IPS DF 4.7 (cell line): Measurements from ENCODE around the gene CADM4.
"Not testable (repeated sequence)": the region's sequence is repeated elsewhere in the genome, so short reads cannot be mapped to it uniquely, and the experiment has no call there.

Experiments
- DNase-seq: peaks from one replicate; pipeline ENCODE4 v3.0.0-alpha.2; 2013; ENCODE audit warnings: low spot score; ENCODE audit errors: extremely low read depth

Gene CADM4

GRCh38 chr19:43589277-43589676 is 50.4 kb downstream of the CADM4 start:
- DNase-seq, result no peak

- not testable (repeated sequence) for DNase-seq
These were observed 52.6 kb downstream of the CADM4 start for GRCh38 chr19:43587029-43587428.

GRCh38 chr19:43586346-43586745 is 53.3 kb downstream of the CADM4 start:
- no peak for DNase-seq

DNA sequence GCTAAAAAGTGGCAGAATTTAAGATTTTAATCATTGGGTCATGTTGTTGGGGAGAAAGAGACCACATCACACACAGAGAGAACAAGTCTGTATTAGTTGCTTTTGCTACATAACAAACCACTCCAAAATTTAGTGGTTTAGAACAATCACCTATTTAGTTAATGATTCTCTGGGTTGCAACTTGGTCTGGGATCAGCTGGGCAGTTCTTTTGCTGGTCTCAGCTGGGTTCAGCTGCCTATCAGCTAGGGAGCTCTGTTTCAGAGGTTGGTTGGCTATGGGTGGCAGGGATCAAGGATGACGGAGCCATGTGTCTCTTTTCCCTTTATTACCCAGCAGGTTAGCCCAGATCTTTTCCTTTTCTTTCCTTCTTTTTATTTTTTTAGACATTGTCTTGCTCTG is 55.2 kb downstream of the CADM4 start:
- no peak for DNase-seq

DNA sequence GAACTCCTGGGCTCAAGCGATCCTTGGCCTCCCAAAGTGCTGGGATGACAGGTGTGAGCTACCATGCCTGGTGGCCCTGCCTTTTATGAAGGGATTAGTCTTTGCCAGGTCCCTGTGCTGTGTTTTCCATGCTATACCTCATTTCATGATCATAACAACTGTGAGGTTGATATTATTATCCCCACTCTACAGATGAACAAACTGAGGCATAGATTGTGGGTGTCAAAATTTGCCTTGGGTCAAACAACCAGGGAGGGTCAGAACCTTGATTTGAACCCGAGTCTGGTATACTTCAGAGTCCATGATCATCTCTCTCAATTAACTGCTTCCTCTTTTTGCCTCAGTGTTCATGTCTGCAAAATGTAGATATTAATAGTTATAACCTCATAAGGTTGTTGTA is 57.2 kb downstream of the CADM4 start:
- no peak for DNase-seq

- no peak for DNase-seq
These were observed 58.2 kb downstream of the CADM4 start for GRCh38 chr19:43581467-43581866.

DNA sequence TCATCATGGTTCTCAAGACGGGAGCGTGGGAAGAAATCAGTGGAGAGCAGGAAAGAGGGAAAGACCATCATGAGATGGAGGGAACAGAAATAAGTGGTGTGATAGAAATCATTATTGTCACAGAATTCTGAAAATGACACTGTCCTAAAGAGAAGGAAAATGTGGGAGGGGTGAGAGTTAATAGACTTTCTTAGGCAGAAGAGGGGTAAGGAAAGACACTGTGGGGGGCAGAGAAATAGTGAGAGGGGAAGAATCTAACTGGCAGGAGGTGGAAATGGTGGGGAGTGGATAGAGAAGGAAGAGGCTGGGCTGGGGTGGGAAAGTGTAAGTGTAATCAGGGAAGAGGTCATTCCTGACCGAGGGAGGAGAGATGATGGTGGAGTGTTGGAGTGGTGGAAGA is 60.9 kb downstream of the CADM4 start:
- DNase-seq, result no peak

DNA sequence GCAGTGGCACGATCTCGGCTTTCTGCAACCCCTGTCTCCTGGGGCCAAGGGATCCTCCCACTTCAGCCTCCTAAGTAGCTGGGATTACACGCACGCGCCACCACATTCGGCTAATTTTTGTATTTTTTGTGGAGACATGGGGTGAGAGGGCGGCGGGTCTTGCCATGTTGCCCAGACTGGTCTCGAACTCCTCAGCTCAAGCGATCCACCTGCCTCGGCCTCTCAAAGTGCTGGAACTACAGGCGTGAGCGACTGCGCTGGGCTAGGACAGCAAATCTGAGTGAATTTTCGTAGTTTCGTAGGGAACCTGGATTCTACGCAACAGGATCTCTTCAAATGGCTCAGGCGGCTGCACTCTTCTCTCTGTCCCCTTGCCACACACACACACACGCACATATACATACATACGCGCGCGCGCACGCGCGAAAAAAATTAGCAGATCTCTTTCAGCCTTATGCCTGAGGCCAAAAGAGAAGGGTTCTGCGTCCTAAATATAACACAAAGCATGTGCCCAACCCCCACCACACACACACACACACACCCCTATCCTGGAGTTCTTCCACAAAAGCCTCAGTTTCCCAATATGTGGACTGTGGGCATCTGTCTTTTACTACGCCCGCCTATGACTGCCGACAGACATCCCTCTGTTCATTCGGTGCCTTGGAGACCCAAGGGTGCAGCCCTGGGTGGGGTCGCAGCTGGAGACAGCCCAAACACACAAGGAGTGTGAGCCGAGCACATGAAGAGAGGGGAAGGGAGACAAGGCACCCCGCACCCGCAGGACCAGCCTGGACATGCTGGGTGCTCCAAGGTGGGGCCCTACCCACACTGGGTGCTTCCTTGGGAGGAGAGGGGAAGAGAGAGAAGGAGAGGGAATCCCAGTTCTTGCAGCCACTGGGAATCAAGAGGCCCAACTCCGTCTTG is 63.4 kb downstream of the CADM4 start:
- no peak for DNase-seq

DNA sequence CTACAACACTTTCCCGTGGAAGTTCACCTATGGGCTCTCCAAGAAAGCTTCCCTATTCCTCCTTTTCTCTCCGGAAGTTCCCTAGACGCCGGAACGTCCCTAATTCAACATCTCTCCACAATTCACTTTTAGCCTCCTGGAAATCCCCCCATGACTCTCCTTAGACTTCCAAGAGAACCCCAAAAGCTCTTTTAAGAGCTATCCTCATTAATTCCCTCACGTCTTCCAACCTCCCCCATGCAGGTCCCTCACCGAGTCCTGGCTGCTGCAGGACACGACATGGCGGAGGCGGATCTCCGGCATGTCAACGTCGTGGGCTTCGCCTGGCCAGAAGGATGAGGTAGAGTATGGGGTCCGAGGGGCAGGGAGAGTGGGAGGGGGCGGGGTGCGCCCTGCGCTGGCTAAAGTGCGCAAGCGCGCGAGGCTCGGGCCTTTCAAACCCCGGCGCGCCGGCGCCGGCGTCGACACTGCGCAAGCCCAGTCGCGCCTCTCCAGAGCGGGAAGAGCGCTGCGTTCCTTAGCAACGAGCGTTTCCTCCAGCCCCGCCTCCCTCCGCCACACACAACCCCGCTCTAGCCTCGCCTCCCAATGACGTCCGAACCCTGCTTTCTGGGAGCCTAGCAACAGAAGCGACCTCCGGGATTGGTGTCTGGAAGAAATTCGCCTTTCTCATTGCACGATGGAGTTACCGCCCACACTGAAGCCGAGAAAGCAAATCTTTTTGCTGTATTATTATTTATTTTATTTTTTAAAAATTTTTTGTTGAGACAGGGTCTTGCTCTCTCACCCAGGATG is 64.3 kb downstream of the CADM4 start, which contains the start of the genes PINLYP and XRCC1:
PINLYP (plus strand) TSS at position 646 of the 795 bp plus-strand sequence. CDS start 1,391 bp downstream, outside the sequence.
XRCC1 (minus strand) TSS at position 372 of the 795 bp plus-strand sequence; CDS start at position 303, 69 bp downstream.
- peak; percentile 94 for DNase-seq

GRCh38 chr19:43574424-43575155 is 65.1 kb downstream of the CADM4 start:
- DNase-seq, result no peak
